Cerebellar cortex (tissue), 1 donor: ENCODE data around the gene LSM12.
"Not testable (repeated sequence)": the region's sequence is repeated elsewhere in the genome, so short reads cannot be mapped to it uniquely, and the experiment has no call there.

Experiments used
- DNase-seq: peaks from one replicate; pipeline ENCODE4 v3.0.0-alpha.2; 2015; ENCODE audit warnings: low spot score

LSM12 gene

GRCh38 chr17:44066204-44066930 is at the start of gene LSM12:
Gene LSM12, minus strand, starts transcription at chr17:44066671. Its CDS starts 84 bp downstream, at chr17:44066587.
- DNase-seq: peak; percentile 88

- no peak for DNase-seq
These were observed 49.3 kb upstream of the LSM12 start for GRCh38 chr17:44115585-44116415.

GRCh38 chr17:44113868-44114840 is 47.7 kb upstream of the LSM12 start:
- DNase-seq: peak; percentile 59

DNA sequence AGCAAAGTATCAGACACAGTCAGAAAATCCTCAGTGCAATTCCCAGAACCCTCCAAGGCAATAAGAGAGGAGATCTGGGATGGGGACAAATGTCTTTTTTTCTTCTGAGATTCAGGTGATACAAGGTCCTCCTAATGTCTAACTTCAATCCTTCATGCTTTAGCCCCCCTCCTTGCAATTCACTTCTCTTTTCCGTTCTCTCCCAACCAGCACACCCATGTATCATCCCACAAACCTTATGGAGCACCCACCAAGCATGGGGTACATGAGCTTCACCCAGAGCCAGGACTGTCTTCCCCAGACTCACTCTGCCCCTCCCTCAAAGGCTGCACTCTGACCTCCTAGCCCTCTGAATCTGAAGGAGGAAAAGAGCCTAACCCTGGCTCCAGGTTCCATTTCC is 46.9 kb upstream of the LSM12 start:
- no peak for DNase-seq

GRCh38 chr17:44112284-44113280 is 46.1 kb upstream of the LSM12 start:
- DNase-seq: no peak

- no peak for DNase-seq
These were observed 45.3 kb upstream of the LSM12 start for GRCh38 chr17:44111777-44112176.

DNA sequence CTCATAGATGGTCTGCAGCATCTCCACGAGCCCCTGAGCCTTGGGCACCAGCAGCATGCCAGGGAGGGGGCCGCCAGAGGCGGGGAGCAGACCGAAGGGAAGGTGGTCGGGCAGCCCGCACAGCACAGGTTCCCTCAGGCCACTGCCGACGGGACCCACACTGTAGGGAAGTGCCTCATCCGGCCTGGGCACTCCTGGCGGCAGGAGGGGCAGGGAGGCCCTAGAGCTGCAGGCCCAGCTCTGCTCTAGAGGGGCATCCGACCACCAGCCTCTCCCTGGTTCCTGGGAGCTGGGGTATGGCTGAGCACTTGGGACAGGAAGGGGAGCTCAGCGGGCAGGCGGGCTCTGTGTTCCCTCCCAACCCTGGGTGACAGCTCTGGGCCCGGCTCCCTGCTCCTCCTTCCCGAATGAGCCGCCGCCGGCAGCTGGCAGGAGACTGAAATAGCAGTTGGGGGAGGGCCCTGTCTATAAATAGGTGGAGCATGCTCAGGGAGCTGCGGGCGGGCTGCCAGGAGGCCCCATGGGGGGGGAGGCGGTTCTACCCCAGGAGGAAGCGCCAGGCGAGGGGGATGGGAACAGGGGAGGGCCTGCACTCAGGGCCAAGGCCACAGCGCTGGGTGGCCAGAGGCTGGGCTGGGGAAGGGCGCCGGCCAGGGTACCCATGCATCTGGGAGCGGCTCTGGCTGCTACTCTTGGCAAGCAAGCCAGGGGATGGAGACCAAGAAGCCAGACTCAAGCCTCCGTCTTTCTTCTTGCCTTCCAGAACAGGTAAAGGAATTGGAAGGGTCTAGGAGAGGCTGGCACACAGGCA is 44.6 kb upstream of the LSM12 start:
- peak; percentile 79 for DNase-seq

GRCh38 chr17:44110011-44110686 is 43.7 kb upstream of the LSM12 start:
- no peak for DNase-seq

- no peak for DNase-seq
These were observed 42.8 kb upstream of the LSM12 start for GRCh38 chr17:44109312-44109630.

DNA sequence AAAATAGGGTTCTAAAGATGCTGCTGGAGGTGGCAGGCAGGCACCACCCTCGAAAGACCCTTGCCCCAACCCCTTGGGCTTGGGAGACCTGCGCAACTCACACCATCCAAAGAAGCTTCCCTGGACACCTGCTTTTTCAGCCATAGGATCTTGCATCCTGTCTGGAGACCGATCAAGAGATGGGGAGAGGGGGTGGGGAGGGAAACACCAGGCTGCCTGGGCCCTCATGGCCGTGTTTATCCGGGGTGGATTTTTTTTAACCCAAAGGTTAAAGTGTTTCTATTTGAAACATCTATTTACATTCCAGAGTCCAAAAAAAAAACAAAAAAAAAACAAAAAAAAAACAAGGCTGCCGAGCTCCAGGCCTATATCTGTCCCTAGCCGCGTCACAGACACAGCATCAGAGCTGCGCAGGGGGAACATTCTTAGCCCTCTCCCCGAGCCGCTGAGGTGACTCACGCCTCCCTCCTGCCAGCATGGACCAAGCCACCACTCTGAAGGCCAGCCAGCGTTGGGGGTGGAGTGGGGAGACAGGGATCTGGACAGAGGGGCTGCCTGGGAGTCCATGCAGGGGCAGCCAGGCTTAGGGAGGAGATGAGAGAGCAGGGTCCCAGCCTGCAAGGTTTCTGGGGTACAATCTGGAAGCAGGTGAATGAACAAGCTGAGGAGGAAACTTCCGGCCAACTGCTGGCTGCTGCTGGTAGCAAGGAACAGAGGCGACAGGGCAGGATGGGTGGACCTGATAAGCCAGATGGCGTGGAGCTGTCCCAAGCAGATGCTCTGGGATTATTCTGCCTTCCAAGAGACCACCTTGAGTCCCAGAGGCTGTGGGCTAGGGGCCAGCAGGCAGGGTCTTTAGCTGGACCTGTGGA is 42.2 kb upstream of the LSM12 start:
- no peak for DNase-seq

GRCh38 chr17:44106801-44107200 is 40.3 kb upstream of the LSM12 start:
- DNase-seq: no peak

DNA sequence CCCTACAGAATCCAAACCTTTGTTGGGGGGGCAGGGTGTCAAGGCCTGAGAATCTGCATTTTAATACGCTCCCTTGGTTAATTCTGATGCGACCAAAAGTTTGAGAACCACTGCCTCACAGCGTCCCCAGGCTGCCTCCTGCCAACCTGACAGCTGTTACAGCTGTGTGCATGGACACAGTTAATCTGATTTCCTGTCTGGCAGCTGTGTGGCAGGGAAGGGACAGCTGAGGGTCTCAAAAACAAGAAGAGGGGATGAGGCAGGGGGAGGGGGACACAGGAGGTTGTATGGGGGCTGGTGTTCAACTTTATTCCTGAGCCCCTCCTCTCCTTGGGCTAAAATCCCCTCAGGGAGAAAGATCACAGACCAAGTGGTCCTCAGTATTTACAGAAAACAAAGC is 39.5 kb upstream of the LSM12 start:
- DNase-seq: no peak

DNA sequence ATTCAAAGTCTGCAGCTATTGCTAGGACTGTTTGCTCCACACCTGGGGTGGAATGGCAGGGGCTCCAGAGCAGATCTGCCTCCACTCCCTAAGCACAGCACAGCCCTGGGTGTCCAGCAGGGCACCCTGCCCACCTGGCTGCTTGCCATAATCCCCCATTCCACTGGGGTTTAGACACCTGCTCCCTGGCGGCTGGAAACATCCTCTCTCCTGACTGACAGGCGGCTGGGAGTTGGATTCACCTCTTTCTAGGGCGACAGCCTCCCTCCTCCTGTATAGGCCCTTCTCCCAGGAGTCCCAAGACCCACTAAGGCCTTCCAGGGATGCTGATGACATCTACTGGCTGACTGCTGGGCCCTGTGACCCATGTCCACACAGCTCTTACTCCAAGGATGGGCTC is 39.0 kb upstream of the LSM12 start:
- no peak for DNase-seq

DNA sequence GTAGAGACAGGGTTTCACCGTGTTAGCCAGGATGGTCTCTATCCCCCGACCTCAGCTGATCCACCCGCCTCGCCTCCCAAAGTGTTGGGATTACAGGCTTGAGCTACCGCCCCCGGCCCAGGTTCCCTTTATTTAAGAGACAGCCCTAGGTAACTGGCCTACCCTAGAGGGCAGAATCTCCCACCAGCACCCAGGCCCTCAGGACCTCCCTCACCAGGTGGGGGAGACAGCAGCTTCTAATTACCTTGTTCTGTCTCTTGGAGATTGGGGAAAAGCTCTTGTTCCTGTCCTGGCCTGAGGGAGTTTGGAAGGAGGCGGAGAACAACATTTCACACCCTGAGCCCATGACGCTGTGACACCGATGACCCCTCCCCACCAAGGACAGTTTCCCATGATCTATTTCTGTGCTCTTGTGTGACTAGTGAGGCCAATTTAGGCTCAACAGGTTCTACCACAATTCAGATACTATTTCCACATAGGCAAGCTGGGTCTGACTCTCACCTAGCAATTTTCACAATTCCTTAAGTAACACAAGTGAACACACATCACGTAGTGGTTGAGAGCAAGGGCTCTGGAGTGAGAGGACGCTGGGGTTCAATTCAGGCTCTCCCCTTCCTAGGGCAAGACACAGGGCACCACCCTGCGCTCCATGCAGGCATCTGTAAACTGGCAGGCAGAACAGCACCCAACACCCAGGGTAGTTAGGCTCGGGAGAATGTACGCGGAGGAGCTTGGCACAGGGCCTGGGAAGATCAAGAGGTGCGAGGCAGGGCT is 36.6 kb upstream of the LSM12 start:
- DNase-seq: no peak

GRCh38 chr17:44101858-44102257 is 35.4 kb upstream of the LSM12 start:
- not testable (repeated sequence) for DNase-seq

- DNase-seq: peak; percentile 94
These were observed 30.9 kb upstream of the LSM12 start for GRCh38 chr17:44097110-44097958.
